GM23248 (cell line): ENCODE results near the gene WWC1.

Experiments
- EZH2 ChIP-seq: fragments of 200-600 bp; sonication (generic); IDR thresholded peaks from 2 replicates; pipeline ENCODE4 v1.6.1; 2018; ENCODE audit warnings: antibody characterized with exemption, mild to moderate bottlenecking; ENCODE audit not compliant: insufficient read depth, poor library complexity, severe bottlenecking
- EZH2phosphoT487 ChIP-seq: fragments of 200-600 bp; sonication (generic); IDR thresholded peaks from 2 replicates; pipeline ENCODE4 v1.6.1; 2018; ENCODE audit warnings: antibody characterized with exemption, moderate library complexity, mild to moderate bottlenecking, low read depth; ENCODE audit not compliant: insufficient read depth

GRCh38 chr5:168460606-168461005 is 169.2 kb downstream of the WWC1 start:
- TF ChIP-seq EZH2 = no peak
- no peak for TF ChIP-seq EZH2phosphoT487
